ENCODE measurements around the gene NOL4L. TPM values are rescaled to one million over a fixed set of nuclear protein-coding genes. Genes with fewer than 3 reads are reported as not detected.

Gene NOL4L
- total RNA-seq, 2 donors from 2014 or later, result 18.0 to 59.7 TPM

- TF ChIP-seq POLR2AphosphoS5 (IDR thresholded peaks at IDR 0.05), result no peak
- no peak for TF ChIP-seq CTCF (IDR thresholded peaks at IDR 0.05)
- no peak for TF ChIP-seq POLR2A (IDR thresholded peaks at IDR 0.05)
- no peaks in the 10 kb centered on the region for H3K4me1 ChIP-seq (replicated peaks)
- no peak for DNase-seq (ENCODE audit: low spot score)
- no peaks in the 10 kb centered on the region for H3K27me3 ChIP-seq (replicated peaks; ENCODE audit: insufficient read depth)
- intact Hi-C loops (cut with DNase I), result no loop called here
- H3K36me3 ChIP-seq, result no peaks in the 10 kb centered on the region
- 65% methylated on average over 3 of the region's 3 CpGs for WGBS
- no peak overlapping the region for H3K4me3 ChIP-seq
- no peaks in the 10 kb centered on the region for H3K9me3 ChIP-seq
- H3K27ac ChIP-seq, result no peak overlapping the region
Measured at GRCh38 chr20:32508775-32509119, 76.4 kb downstream of the NOL4L start.

GRCh38 chr20:32507998-32508774, 76.9 kb downstream of the NOL4L start:
- Histone ChIP-seq H3K4me1 (replicated peaks) (no peaks in the 10 kb centered on the region), H3K4me3 (no peak overlapping the region), H3K27me3 (replicated peaks; ENCODE audit: insufficient read depth) (no peaks in the 10 kb centered on the region), H3K9me3 (no peaks in the 10 kb centered on the region), H3K36me3 (no peaks in the 10 kb centered on the region), H3K27ac (no peak overlapping the region)
- TF ChIP-seq POLR2A (IDR thresholded peaks at IDR 0.05), result no peak
- TF ChIP-seq POLR2AphosphoS5 (IDR thresholded peaks at IDR 0.05), result no peak
- no peak for TF ChIP-seq CTCF (IDR thresholded peaks at IDR 0.05)
- intact Hi-C loops (cut with DNase I), result no loop called here
- no peak for DNase-seq (ENCODE audit: low spot score)
- WGBS, result 64% methylated on average over 11 of the region's 11 CpGs

GRCh38 chr20:32506721-32507120, 78.4 kb downstream of the NOL4L start:
- DNase-seq (ENCODE audit: low spot score), result no peak
- no peak overlapping the region for H3K4me3 ChIP-seq
- TF ChIP-seq POLR2A (IDR thresholded peaks at IDR 0.05), result no peak
- TF ChIP-seq CTCF (IDR thresholded peaks at IDR 0.05), result no peak
- no peak for TF ChIP-seq POLR2AphosphoS5 (IDR thresholded peaks at IDR 0.05)
- 83% methylated on average over 3 of the region's 3 CpGs for WGBS
- no peaks in the 10 kb centered on the region for H3K9me3 ChIP-seq
- H3K36me3 ChIP-seq, result no peaks in the 10 kb centered on the region
- intact Hi-C loops (cut with DNase I), result no loop called here
- H3K4me1 ChIP-seq (replicated peaks), result no peaks in the 10 kb centered on the region
- no peaks in the 10 kb centered on the region for H3K27me3 ChIP-seq (replicated peaks; ENCODE audit: insufficient read depth)
- no peak overlapping the region for H3K27ac ChIP-seq

GRCh38 chr20:32505723-32506473, 79.2 kb downstream of the NOL4L start:
- Histone ChIP-seq H3K9me3 (no peaks in the 10 kb centered on the region), H3K27me3 (replicated peaks; ENCODE audit: insufficient read depth) (no peaks in the 10 kb centered on the region), H3K27ac (no peak overlapping the region), H3K4me3 (no peak overlapping the region), H3K36me3 (no peaks in the 10 kb centered on the region), H3K4me1 (replicated peaks) (no peaks in the 10 kb centered on the region)
- intact Hi-C loops (cut with DNase I), result no loop called here
- WGBS, result 83% methylated on average over 8 of the region's 8 CpGs
- TF ChIP-seq POLR2A (IDR thresholded peaks at IDR 0.05), result no peak
- no peak for DNase-seq (ENCODE audit: low spot score)

- WGBS, result 93% methylated on average over 3 of the region's 3 CpGs
- Histone ChIP-seq H3K4me1 (replicated peaks) (no peaks in the 10 kb centered on the region), H3K9me3 (no peaks in the 10 kb centered on the region), H3K27ac (no peak overlapping the region), H3K4me3 (no peak overlapping the region), H3K27me3 (replicated peaks; ENCODE audit: insufficient read depth) (no peaks in the 10 kb centered on the region), H3K36me3 (no peaks in the 10 kb centered on the region)
- no peak for DNase-seq (ENCODE audit: low spot score)
- intact Hi-C loops (cut with DNase I), result no loop called here
- TF ChIP-seq POLR2AphosphoS5 (IDR thresholded peaks at IDR 0.05) (no peak), CTCF (IDR thresholded peaks at IDR 0.05) (no peak), POLR2A (IDR thresholded peaks at IDR 0.05) (no peak)
Measured at GRCh38 chr20:32501709-32502108, 83.4 kb downstream of the NOL4L start.
